K562 (cell line): ENCODE results near the gene B3GNT9. TPM values are rescaled to one million over a fixed set of nuclear protein-coding genes. Genes with fewer than 3 reads are reported as not detected.
"Not testable (repeated sequence)": the region's sequence is repeated elsewhere in the genome, so short reads cannot be mapped to it uniquely, and the experiment has no call there.

Source experiments
- ATAC-seq: fragments of 200-7000 bp; cut with Tn5 transposase; 3 replicates; pipeline ENCODE4 v1.9.1; 2020; ENCODE audit warnings: moderate library complexity
- BruUV-seq: library from RNA; stranded (reverse); fragments of 400-500 nt; replicated peaks from 2 replicates; lab custom pipeline; 2021; lab: Mats Ljungman, UMichigan
- CTCF ChIA-PET: fragments of 300-600 bp; formaldehyde crosslinking; extraction: SDS; loops from one replicate; lab custom pipeline; 2021; ENCODE audit warnings: low intra/inter-chr PET ratio; lab: Yijun Ruan, JAX
- POLR2A ChIA-PET: fragments of 300-600, 350-650 bp; sonication (Branson Sonifier 250); formaldehyde crosslinking; extraction: SDS; loops from one replicate; lab custom pipeline; 2021; ENCODE audit warnings: antibody characterized with exemption, inconsistent platforms; lab: Yijun Ruan, JAX
- DNase-seq, 4 experiments: peaks; one replicate each; pipeline versions ENCODE4 v3.0.0 to v3.0.0-alpha.2; 2011 to 2018; ENCODE audit warnings: low spot score in 3 of 4, mixed read lengths in 3 of 4; ENCODE audit errors: extremely low read depth in 1 of 4
- FAIRE-seq: peaks from 2 replicates; lab custom pipeline; 2011; peaks lifted over from hg19 to GRCh38; lab: Jason Lieb, UNC
- H2AFZ ChIP-seq: 2 replicates; pipeline ENCODE4 v1.6.0; 2011; ENCODE audit warnings: low read depth, low read length, control low read depth, inconsistent platforms
- H3K27ac ChIP-seq: fragments of 200-600 bp; 3 replicates; pipeline ENCODE4 v1.8.0; 2011; ENCODE audit warnings: low read depth, mild to moderate bottlenecking, control low read depth, inconsistent platforms, low read length, moderate library complexity, mixed read lengths; ENCODE audit errors: extremely low read depth
- H3K27me3 ChIP-seq, 2 experiments: fragments of 300-600 bp in 1 of 2; 2 replicates in 1 of 2; 3 replicates in 1 of 2; pipeline versions ENCODE4 v1.6.0 to v1.8.0; 2011; ENCODE audit warnings: inconsistent platforms in 2 of 2, low read length in 2 of 2, mild to moderate bottlenecking in 1 of 2, mixed read lengths in 1 of 2, moderate library complexity in 1 of 2; ENCODE audit not compliant: control insufficient read depth in 2 of 2, insufficient read depth in 2 of 2
- H3K36me3 ChIP-seq: fragments of 300-600 bp; 3 replicates; pipeline ENCODE4 v1.8.0; 2011; ENCODE audit warnings: mild to moderate bottlenecking, low read length, inconsistent platforms; ENCODE audit not compliant: control insufficient read depth, insufficient read depth
- H3K4me1 ChIP-seq, 2 experiments: fragments of 200-600 bp in 1 of 2; replicated peaks in 1 of 2; 2 replicates in 1 of 2; 3 replicates in 1 of 2; pipeline versions ENCODE4 v1.5.1 to v1.8.0; 2011; ENCODE audit warnings: inconsistent platforms in 2 of 2, low read length in 2 of 2, mild to moderate bottlenecking in 1 of 2, mixed read lengths in 1 of 2, moderate library complexity in 1 of 2; ENCODE audit not compliant: control insufficient read depth in 2 of 2, insufficient read depth in 2 of 2
- H3K4me2 ChIP-seq: 2 replicates; pipeline ENCODE4 v1.6.1; 2011; ENCODE audit warnings: low read length, control low read depth, inconsistent platforms, mixed read lengths; ENCODE audit not compliant: insufficient read depth
- H3K4me3 ChIP-seq: fragments of 200-600 bp; sonication (generic), shearing (Covaris generic); 2 replicates; pipeline ENCODE4 v1.5.1; 2016; ENCODE audit warnings: control low read depth, inconsistent platforms
- H3K79me2 ChIP-seq: fragments of 200-600 bp; 3 replicates; pipeline ENCODE4 v1.8.0; 2011; ENCODE audit warnings: low read length, inconsistent platforms; ENCODE audit not compliant: control insufficient read depth, insufficient read depth
- H3K9ac ChIP-seq, 2 experiments: 2 replicates each; pipeline versions ENCODE4 v1.6.0 to v1.6.1; 2011; ENCODE audit warnings: low read depth in 2 of 2, low read length in 2 of 2, control low read depth in 1 of 2, inconsistent platforms in 1 of 2, mild to moderate bottlenecking in 1 of 2, mixed read lengths in 1 of 2; ENCODE audit not compliant: insufficient read depth in 1 of 2
- H3K9me1 ChIP-seq: one replicate; pipeline ENCODE4 v1.6.0; 2011; ENCODE audit warnings: inconsistent platforms, mild to moderate bottlenecking, low read length, moderate library complexity; ENCODE audit not compliant: control insufficient read depth, insufficient read depth
- H3K9me3 ChIP-seq: replicated peaks from 2 replicates; pipeline ENCODE4 v1.5.1; 2011; ENCODE audit warnings: low read depth, low read length, inconsistent platforms; ENCODE audit not compliant: control insufficient read depth, insufficient read depth
- H4K20me1 ChIP-seq: replicated peaks from 2 replicates; pipeline ENCODE4 v1.6.1; 2011; ENCODE audit warnings: low read length, inconsistent platforms, mixed read lengths; ENCODE audit not compliant: control insufficient read depth, insufficient read depth
- NFE2 ChIP-seq: IDR thresholded peaks from 2 replicates; pipeline ENCODE4 v1.6.1; 2014; ENCODE audit warnings: antibody characterized with exemption, low read depth
- RBM14 ChIP-seq: fragments of 200-400 bp; formaldehyde crosslinking; IDR thresholded peaks from 2 replicates; pipeline ENCODE4 v1.6.1; 2018; ENCODE audit warnings: low read depth, mild to moderate bottlenecking, low read length, moderate library complexity, borderline replicate concordance; ENCODE audit not compliant: insufficient read depth
- RHOXF2B ChIP-seq: fragments of 250-450 bp; sonication (Bioruptor Pico); conservative IDR thresholded peaks from 2 replicates; pipeline ENCODE4 v1.5.1; 2021
- THRAP3 ChIP-seq: fragments of 450-650 bp; IDR thresholded peaks from 2 replicates; pipeline ENCODE4 v1.6.1; 2016; ENCODE audit warnings: mild to moderate bottlenecking, inconsistent platforms, borderline replicate concordance
- ZKSCAN1 ChIP-seq: fragments of 150-350 bp; IDR thresholded peaks from 2 replicates; pipeline ENCODE4 v1.6.1; 2016; ENCODE audit warnings: low read depth, low read length
- WGBS: fragments of 100-300 bp; shearing (Covaris generic); methylation state at CpG from one replicate; pipeline ENCODE4 v1.1.6; 2016; ENCODE audit warnings: low coverage, mixed read lengths; ENCODE audit not compliant: insufficient coverage; ENCODE audit errors: missing lambda C conversion rate; 5-methylcytosine and 5-hydroxymethylcytosine counted together
- in situ Hi-C: fragments of 300-500 bp; cut with MboI; formaldehyde crosslinking; loops from 4 replicates; pipeline ENCODE4 v1.15.0; 2018; ENCODE audit warnings: inconsistent platforms, mixed read lengths
- intact Hi-C: fragments of 100-400 bp; cut with micrococcal nuclease; formaldehyde crosslinking; loops from 2 replicates; pipeline ENCODE4 v1.14.2; 2022
- polyA plus RNA-seq, 8 experiments: library from polyadenylated mRNA; depleted of rRNA in 4 of 8; stranded (reverse) in 5 of 8; unstranded in 3 of 8; fragments of >200 nt; fragmentation: Nextera tagmentation in 2 of 8; fragmentation: Illumina TruSeq in 1 of 8; extraction: Ambion mirVana in 2 of 8; extraction: Trizol in 1 of 8; gene quantifications; 2 replicates each; pipeline versions ENCODE4 v1.2.1 to v1.2.3, GENCODE V29; 2011 to 2014; ENCODE audit warnings: inconsistent platforms in 1 of 8, missing spikeins in 1 of 8
- total RNA-seq, 7 experiments: library from RNA; depleted of rRNA in 6 of 7; stranded (reverse); fragments of >200 nt in 6 of 7; fragmentation: Illumina TruSeq in 2 of 7; extraction: Trizol in 2 of 7; gene quantifications; 2 replicates each; pipeline versions ENCODE4 v1.2.1 to v1.2.3, GENCODE V29; 2011 to 2021; ENCODE audit warnings: low replicate concordance in 1 of 7
- TF ChIP-seq, protein P1 (sequence below), 2 experiments: IDR thresholded peaks in 1 of 2; conservative IDR thresholded peaks in 1 of 2; 2 replicates each; pipeline ENCODE4 v1.6.1; 2016; ENCODE audit warnings: low read depth in 2 of 2, mild to moderate bottlenecking in 1 of 2, missing compliant biosample characterization in 1 of 2, missing genetic modification characterization in 1 of 2, moderate library complexity in 1 of 2
- TF ChIP-seq, protein P2 (sequence below): fragments of 200-800 bp; sonication (Bioruptor generic); IDR thresholded peaks from 2 replicates; pipeline ENCODE4 v1.6.1; 2017; ENCODE audit warnings: missing genetic modification characterization, missing compliant biosample characterization

B3GNT9 gene
- total and polyA plus RNA-seq, 9 of the 15 experiments (the other 6 are each of a cell fraction or from before 2014, with no cell fraction given): 0.01 to 1.8 (median 1.1) TPM; not detected in 1

DNA sequence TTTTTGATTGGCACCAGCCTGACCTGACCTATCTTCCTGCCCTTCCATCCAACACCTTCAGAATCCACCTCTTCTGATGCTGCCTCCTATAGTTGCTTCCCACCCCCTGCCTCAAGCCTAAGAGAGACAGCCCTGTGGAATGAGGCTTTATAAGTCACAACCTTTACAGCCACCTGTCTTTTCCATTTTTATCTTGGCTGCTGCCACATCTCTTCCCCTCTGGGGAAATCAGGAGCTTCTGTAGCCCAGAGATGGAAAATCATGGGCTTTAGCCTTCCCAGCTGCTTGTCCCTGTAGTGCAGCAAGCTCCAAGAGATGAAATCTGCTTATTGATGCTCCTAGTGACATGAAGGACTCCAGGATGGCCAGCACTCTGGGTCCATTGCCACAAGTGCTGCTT is 22.4 kb downstream of the B3GNT9 start (continued):
- TF ChIP-seq RBM14 (no peak), THRAP3 (no peak), NFE2 (no peak), RHOXF2B (CRISPR knock-in tag) (no peak), ZKSCAN1 (no peak)
- TF ChIP-seq, protein P1, sequence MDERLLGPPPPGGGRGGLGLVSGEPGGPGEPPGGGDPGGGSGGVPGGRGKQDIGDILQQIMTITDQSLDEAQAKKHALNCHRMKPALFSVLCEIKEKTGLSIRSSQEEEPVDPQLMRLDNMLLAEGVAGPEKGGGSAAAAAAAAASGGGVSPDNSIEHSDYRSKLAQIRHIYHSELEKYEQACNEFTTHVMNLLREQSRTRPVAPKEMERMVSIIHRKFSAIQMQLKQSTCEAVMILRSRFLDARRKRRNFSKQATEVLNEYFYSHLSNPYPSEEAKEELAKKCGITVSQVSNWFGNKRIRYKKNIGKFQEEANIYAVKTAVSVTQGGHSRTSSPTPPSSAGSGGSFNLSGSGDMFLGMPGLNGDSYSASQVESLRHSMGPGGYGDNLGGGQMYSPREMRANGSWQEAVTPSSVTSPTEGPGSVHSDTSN (CRISPR knock-in tag; IDR thresholded peaks at IDR 0.05; ENCODE audit: low read depth): no peak
- TF ChIP-seq, protein P1 (tag; conservative IDR thresholded peaks at IDR 0.05; ENCODE audit: low read depth): no peak
- TF ChIP-seq, protein P2, sequence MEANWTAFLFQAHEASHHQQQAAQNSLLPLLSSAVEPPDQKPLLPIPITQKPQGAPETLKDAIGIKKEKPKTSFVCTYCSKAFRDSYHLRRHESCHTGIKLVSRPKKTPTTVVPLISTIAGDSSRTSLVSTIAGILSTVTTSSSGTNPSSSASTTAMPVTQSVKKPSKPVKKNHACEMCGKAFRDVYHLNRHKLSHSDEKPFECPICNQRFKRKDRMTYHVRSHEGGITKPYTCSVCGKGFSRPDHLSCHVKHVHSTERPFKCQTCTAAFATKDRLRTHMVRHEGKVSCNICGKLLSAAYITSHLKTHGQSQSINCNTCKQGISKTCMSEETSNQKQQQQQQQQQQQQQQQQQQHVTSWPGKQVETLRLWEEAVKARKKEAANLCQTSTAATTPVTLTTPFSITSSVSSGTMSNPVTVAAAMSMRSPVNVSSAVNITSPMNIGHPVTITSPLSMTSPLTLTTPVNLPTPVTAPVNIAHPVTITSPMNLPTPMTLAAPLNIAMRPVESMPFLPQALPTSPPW (CRISPR knock-in tag): no peak

DNA sequence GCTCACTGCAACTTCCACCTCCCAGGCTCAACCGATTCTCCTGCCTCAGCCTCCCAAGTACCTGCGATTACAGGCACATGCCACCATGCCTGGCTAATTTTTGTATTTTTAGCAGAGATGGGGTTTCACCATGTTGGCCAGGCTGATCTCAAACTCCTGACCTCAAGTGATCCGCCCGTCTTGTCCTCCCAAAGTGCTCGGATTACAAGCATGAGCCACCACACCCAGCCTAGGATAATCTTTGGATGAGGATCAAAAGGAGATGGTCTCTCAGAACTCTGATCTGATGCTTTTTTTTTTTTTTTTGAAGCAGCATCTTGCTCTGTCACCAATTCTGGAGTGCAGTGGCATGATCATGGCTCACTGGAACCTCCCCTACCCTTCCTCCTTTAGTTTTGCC is 28.0 kb downstream of the B3GNT9 start:
- FAIRE-seq, H3K9me1 ChIP-seq, POLR2A ChIA-PET, H3K27me3 ChIP-seq, DNase-seq, H3K27ac ChIP-seq, H3K9ac ChIP-seq, in situ Hi-C loops, H3K9me3 ChIP-seq, ATAC-seq, H3K4me3 ChIP-seq, H3K4me2 ChIP-seq, H4K20me1 ChIP-seq, H3K4me1 ChIP-seq, CTCF ChIA-PET, H3K79me2 ChIP-seq, BruUV-seq, H2AFZ ChIP-seq, intact Hi-C loops: not testable (repeated sequence)
- WGBS: 80% methylated on average over 4 of the region's 5 CpGs
- peaks cover 65% of the 10 kb centered on the region for H3K36me3 ChIP-seq
